HepG2 (cell line): ENCODE results near the gene CTNNBL1. TPM values are rescaled to one million over a fixed set of nuclear protein-coding genes. Genes with fewer than 3 reads are reported as not detected.

Source experiments
- HDAC2 ChIP-seq: sonication (generic); formaldehyde crosslinking; IDR thresholded peaks from 2 replicates; pipeline ENCODE4 v1.4.0; 2020; ENCODE audit warnings: missing genetic modification reagents
- HMGXB4 ChIP-seq, 2 experiments: sonication (generic) in 1 of 2; formaldehyde crosslinking in 1 of 2; IDR thresholded peaks; 2 replicates each; pipeline versions ENCODE4 v1.4.0 to v1.6.1; 2018 to 2020; ENCODE audit warnings: missing genetic modification reagents in 2 of 2, borderline replicate concordance in 1 of 2, low read depth in 1 of 2, mild to moderate bottlenecking in 1 of 2, missing biosample characterization in 1 of 2
- HNRNPK ChIP-seq: fragments of 200-400 bp; formaldehyde crosslinking; IDR thresholded peaks from 2 replicates; pipeline ENCODE4 v1.6.1; 2018; ENCODE audit warnings: low read length, low read depth, moderate library complexity, mild to moderate bottlenecking; ENCODE audit not compliant: poor library complexity, severe bottlenecking
- KAT2B ChIP-seq: fragments of 150-350 bp; IDR thresholded peaks from 2 replicates; pipeline ENCODE4 v1.6.1; 2014; ENCODE audit warnings: low read depth, low read length, borderline replicate concordance
- KDM5A ChIP-seq: fragments of 200-600 bp; sonication (generic); IDR thresholded peaks from 2 replicates; pipeline ENCODE4 v1.7.0; 2018; ENCODE audit warnings: antibody characterized with exemption, mild to moderate bottlenecking, low read length, borderline replicate concordance
- LCORL ChIP-seq, 2 experiments: fragments of 450-650 bp in 1 of 2; sonication (generic) in 1 of 2; formaldehyde crosslinking in 1 of 2; IDR thresholded peaks; 2 replicates each; pipeline versions ENCODE4 v1.5.0 to v1.6.1; 2017 to 2020; ENCODE audit warnings: antibody characterized with exemption in 1 of 2, missing genetic modification reagents in 1 of 2
- MIER2 ChIP-seq: IDR thresholded peaks from 2 replicates; pipeline ENCODE4 v1.6.1; 2016; ENCODE audit warnings: missing biosample characterization, missing genetic modification reagents
- MXI1 ChIP-seq: IDR thresholded peaks from 3 replicates; pipeline ENCODE4 v1.6.1; 2012; ENCODE audit warnings: low read depth, low read length, inconsistent platforms, borderline replicate concordance
- MYC ChIP-seq: sonication (generic); formaldehyde crosslinking; IDR thresholded peaks from 2 replicates; pipeline ENCODE4 v1.9.0; 2021; ENCODE audit warnings: missing genetic modification reagents, borderline replicate concordance
- NFAT5 ChIP-seq: sonication (generic); formaldehyde crosslinking; IDR thresholded peaks from 2 replicates; pipeline ENCODE4 v1.4.0; 2020; ENCODE audit warnings: missing genetic modification reagents
- SIN3A ChIP-seq: IDR thresholded peaks from 2 replicates; pipeline ENCODE4 v1.6.1; 2011; ENCODE audit warnings: low read depth, mild to moderate bottlenecking, control low read depth, low read length, borderline replicate concordance
- SNAI1 ChIP-seq: sonication (generic); formaldehyde crosslinking; IDR thresholded peaks from 2 replicates; pipeline ENCODE4 v1.5.0; 2020; ENCODE audit warnings: mild to moderate bottlenecking, missing genetic modification reagents, borderline replicate concordance
- TAF1 ChIP-seq: sonication (generic); formaldehyde crosslinking; IDR thresholded peaks from 2 replicates; pipeline ENCODE4 v1.4.0; 2020; ENCODE audit warnings: missing genetic modification reagents
- TBP ChIP-seq: sonication (generic); formaldehyde crosslinking; IDR thresholded peaks from 2 replicates; pipeline ENCODE4 v1.5.0; 2020; ENCODE audit warnings: missing genetic modification reagents
- ZFAT ChIP-seq: sonication (generic); formaldehyde crosslinking; conservative IDR thresholded peaks from 2 replicates; pipeline ENCODE4 v1.8.1; 2023; ENCODE audit warnings: missing genetic modification reagents, inconsistent platforms
- ZNF18 ChIP-seq: sonication (generic); formaldehyde crosslinking; IDR thresholded peaks from 2 replicates; pipeline ENCODE4 v1.8.0; 2022; ENCODE audit warnings: mild to moderate bottlenecking, missing genetic modification reagents; ENCODE audit not compliant: insufficient replicate concordance
- ZNF20 ChIP-seq: sonication (generic); formaldehyde crosslinking; IDR thresholded peaks from 2 replicates; pipeline ENCODE4 v1.4.0; 2020; ENCODE audit warnings: mild to moderate bottlenecking, moderate library complexity, missing genetic modification reagents
- ZNF263 ChIP-seq: sonication (generic); formaldehyde crosslinking; IDR thresholded peaks from 2 replicates; pipeline ENCODE4 v1.4.0; 2020; ENCODE audit warnings: missing genetic modification reagents
- ZNF337 ChIP-seq: sonication (generic); formaldehyde crosslinking; IDR thresholded peaks from 2 replicates; pipeline ENCODE4 v1.5.1; 2020; ENCODE audit warnings: missing genetic modification reagents, low read depth, mild to moderate bottlenecking, borderline replicate concordance
- ZNF446 ChIP-seq: sonication (generic); formaldehyde crosslinking; IDR thresholded peaks from 2 replicates; pipeline ENCODE4 v1.5.0; 2020; ENCODE audit warnings: mild to moderate bottlenecking, missing genetic modification reagents
- ZNF562 ChIP-seq: sonication (generic); formaldehyde crosslinking; IDR thresholded peaks from 2 replicates; pipeline ENCODE4 v1.8.0; 2022; ENCODE audit warnings: missing genetic modification reagents, borderline replicate concordance
- polyA plus RNA-seq, 8 experiments: library from polyadenylated mRNA; depleted of rRNA in 3 of 8; stranded (reverse) in 7 of 8; unstranded in 1 of 8; fragments of >200 nt; fragmentation: Illumina TruSeq in 4 of 8; extraction: Trizol in 4 of 8; gene quantifications; 2 replicates each; pipeline versions ENCODE4 v1.2.1 to v1.2.3, GENCODE V29; 2011 to 2016; ENCODE audit warnings: low read depth in 4 of 8, missing spikeins in 1 of 8, mixed read lengths in 1 of 8; ENCODE audit not compliant: insufficient read depth in 1 of 8
- total RNA-seq, 5 experiments: library from RNA; depleted of rRNA; stranded (reverse); fragments of >200 nt; fragmentation: Illumina TruSeq; extraction: Trizol; gene quantifications; 2 replicates each; pipeline ENCODE4 v1.2.3, GENCODE V29; 2016; ENCODE audit warnings: low read depth in 1 of 5

Gene CTNNBL1
- total and polyA plus RNA-seq, 2 of the 13 experiments (the other 11 are each of a cell fraction or from before 2014, with no cell fraction given): 49.3 to 94.6 TPM

GRCh38 chr20:37902504-37903313 is 208.9 kb downstream of the CTNNBL1 start, which contains the start of gene VSTM2L (continued):
- TF ChIP-seq HDAC2 (CRISPR knock-in tag): 0 out of 2 replicates have a peak, but pooled peaks have one; percentile 4
- no peak for TF ChIP-seq MXI1
- TF ChIP-seq MYC (CRISPR knock-in tag): no peak
- 0 out of 4 replicates have a peak, but pooled peaks of 1 of the 2 experiments have one; percentile 27 for TF ChIP-seq HMGXB4 (CRISPR knock-in tag; IDR thresholded peaks at IDR 0.05; ENCODE audit: borderline replicate concordance in 1 of 2, low read depth in 1 of 2)
- TF ChIP-seq ZNF18 (CRISPR knock-in tag): no peak
- TF ChIP-seq ZNF446 (CRISPR knock-in tag): no peak
- TF ChIP-seq SIN3A: no peak
- no peak for TF ChIP-seq ZNF337 (CRISPR knock-in tag)
- TF ChIP-seq MIER2 (CRISPR knock-in tag): no peak
- TF ChIP-seq SNAI1: no peak
- TF ChIP-seq NFAT5 (CRISPR knock-in tag): no peak
- no peak for TF ChIP-seq TBP
- no peak for TF ChIP-seq LCORL (IDR thresholded peaks at IDR 0.05)
- TF ChIP-seq LCORL (CRISPR knock-in tag; IDR thresholded peaks at IDR 0.05): no peak
- TF ChIP-seq KAT2B: no peak
- no peak for TF ChIP-seq TAF1 (CRISPR knock-in tag)
- TF ChIP-seq ZNF263 (CRISPR knock-in tag): peak; percentile 94
- TF ChIP-seq KDM5A: no peak
- TF ChIP-seq ZNF562 (CRISPR knock-in tag): no peak
- TF ChIP-seq HNRNPK: peak; percentile 97
- no peak for TF ChIP-seq ZNF20 (CRISPR knock-in tag)
- no peak for TF ChIP-seq ZFAT
